ENCODE results near the gene TMC3. TPM values are rescaled to one million over a fixed set of nuclear protein-coding genes. Genes with fewer than 3 reads are reported as not detected.

Gene TMC3
- total RNA-seq, 1 experiment from 2014 or later, result not detected

Other genes with a start within 250 kb of the TMC3 start
- 0.98 TPM in 1 of 2 replicates, not detected in the other for gene CFAP161, start 239.9 kb downstream of the TMC3 start, total RNA-seq (2014; rRNA removed; shearing (Covaris generic); ENCODE audit: low replicate concordance)
- not detected in 2 replicates for gene IL16, start 177.3 kb downstream of the TMC3 start, total RNA-seq (2014; rRNA removed; shearing (Covaris generic); ENCODE audit: low replicate concordance)
- 0.35 and 2.0 TPM in 2 replicates for gene STARD5, start 50.1 kb downstream of the TMC3 start, total RNA-seq (2014; rRNA removed; shearing (Covaris generic); ENCODE audit: low replicate concordance)

Measured in Caki2 (cell line).